ENCODE measurements around the gene ABCD1.
"Not testable (repeated sequence)": the region's sequence is repeated elsewhere in the genome, so short reads cannot be mapped to it uniquely, and the experiment has no call there.

The ABCD1 gene

DNA sequence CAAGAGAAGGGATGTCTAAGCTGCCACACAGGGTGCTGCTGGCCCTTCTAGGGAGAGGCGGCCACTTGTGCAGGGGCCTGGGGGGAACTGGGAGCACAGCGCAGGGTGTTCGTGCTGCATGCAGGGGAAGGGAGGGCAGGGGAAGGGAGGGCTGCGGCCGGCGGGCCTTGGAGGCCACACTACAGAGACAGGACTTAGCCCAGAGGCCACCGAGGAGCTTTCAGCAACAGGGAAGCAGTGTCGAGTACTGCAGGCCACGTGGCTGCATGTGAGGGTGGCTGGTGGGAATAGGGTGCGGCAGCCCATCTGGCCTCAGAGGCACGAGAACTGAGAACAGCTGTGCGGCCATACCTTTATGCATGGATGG is 20.4 kb downstream of the ABCD1 start:
- H3K4me3 ChIP-seq (ENCODE audit: low read depth, low read length); H3K27ac ChIP-seq (ENCODE audit: extremely low read depth, low read depth, low read length); POLR2A ChIA-PET; H3K36me3 ChIP-seq (ENCODE audit: control insufficient read depth in 2 of 2, insufficient read depth in 1 of 2, low read length in 2 of 2); H3K4me1 ChIP-seq (ENCODE audit: control insufficient read depth, insufficient read depth, low read length); H3K9me3 ChIP-seq (ENCODE audit: control insufficient read depth, insufficient read depth, low read depth, low read length): not testable (repeated sequence)
- CTCF ChIA-PET = interaction anchor here (0.6 kb wide), 1 partner anchor 179 kb away, joined by 3 read pairs; no protein-coding TSS in a partner anchor

- TF ChIP-seq ZBTB1 (tag by site-specific recombination; IDR thresholded peaks at IDR 0.05) (no peak), ZNF114 (tag by site-specific recombination; IDR thresholded peaks at IDR 0.05) (no peak), KLF9 (tag by site-specific recombination; IDR thresholded peaks at IDR 0.05; ENCODE audit: low read depth) (no peak), ZNF394 (tag by site-specific recombination; IDR thresholded peaks at IDR 0.05; ENCODE audit: borderline replicate concordance) (no peak), KLF8 (tag by site-specific recombination; IDR thresholded peaks at IDR 0.05) (no peak), ZNF423 (tag by site-specific recombination; IDR thresholded peaks at IDR 0.05) (no peak), SP7 (tag by site-specific recombination; IDR thresholded peaks at IDR 0.05) (no peak), ZNF561 (tag by site-specific recombination; IDR thresholded peaks at IDR 0.05; ENCODE audit: borderline replicate concordance) (no peak), SP2 (tag by site-specific recombination; IDR thresholded peaks at IDR 0.05) (no peak), ZNF473 (tag by site-specific recombination; IDR thresholded peaks at IDR 0.05) (no peak), ZNF121 (tag by site-specific recombination; IDR thresholded peaks at IDR 0.05) (no peak), HOXD13 (CRISPR knock-in tag; IDR thresholded peaks at IDR 0.05; ENCODE audit: borderline replicate concordance) (no peak), ZSCAN5A (tag by site-specific recombination; IDR thresholded peaks at IDR 0.05) (no peak), ZNF391 (tag by site-specific recombination; IDR thresholded peaks at IDR 0.05; ENCODE audit: borderline replicate concordance, low read depth) (no peak), ZNF274 (IDR thresholded peaks at IDR 0.05; ENCODE audit: low read length) (no peak), ZNF274 (tag by site-specific recombination; IDR thresholded peaks at IDR 0.05; ENCODE audit: borderline replicate concordance) (no peak), PRDM4 (tag by site-specific recombination; IDR thresholded peaks at IDR 0.05) (no peak), ZNF2 (tag by site-specific recombination; IDR thresholded peaks at IDR 0.05) (no peak)
- CTCF ChIA-PET = no interaction called here
- no peaks in the 10 kb centered on the region for H3K9me3 ChIP-seq (ENCODE audit: control insufficient read depth, insufficient read depth, low read depth, low read length)
- H3K4me1 ChIP-seq (ENCODE audit: control insufficient read depth, insufficient read depth, low read length) = no peaks in the 10 kb centered on the region
- H3K27ac ChIP-seq (ENCODE audit: extremely low read depth, low read depth, low read length) = no peak overlapping the region
- POLR2A ChIA-PET = no interaction called here
- H3K36me3 ChIP-seq (ENCODE audit: control insufficient read depth in 2 of 2, insufficient read depth in 1 of 2, low read length in 2 of 2) = no peaks in the 10 kb centered on the region
- no peak overlapping the region for H3K4me3 ChIP-seq (ENCODE audit: low read depth, low read length)
Measured at GRCh38 chrX:153746359-153746758, 21.7 kb downstream of the ABCD1 start.

DNA sequence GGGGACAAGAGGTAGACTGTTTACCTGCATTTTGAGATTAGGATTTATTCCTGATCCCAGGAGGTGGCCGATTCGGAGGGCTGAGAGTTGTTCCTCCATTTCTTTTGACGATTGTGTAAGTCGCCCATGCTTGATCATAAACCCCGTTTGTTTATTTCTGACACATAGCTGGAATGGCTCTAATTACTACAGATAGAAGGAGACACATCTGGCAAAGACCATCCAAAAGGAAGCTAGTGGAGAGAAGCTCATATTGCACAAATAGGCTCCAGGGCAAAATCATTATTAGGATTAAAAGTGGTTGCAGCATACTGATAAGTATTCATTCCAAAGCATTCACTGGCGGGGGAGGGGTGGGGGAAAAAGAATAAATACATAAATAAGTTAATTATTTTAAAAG is 22.3 kb downstream of the ABCD1 start:
- H3K4me3 ChIP-seq (ENCODE audit: low read depth, low read length); H3K36me3 ChIP-seq (ENCODE audit: control insufficient read depth in 2 of 2, insufficient read depth in 1 of 2, low read length in 2 of 2); H3K9me3 ChIP-seq (ENCODE audit: control insufficient read depth, insufficient read depth, low read depth, low read length); H3K27ac ChIP-seq (ENCODE audit: extremely low read depth, low read depth, low read length); H3K4me1 ChIP-seq (ENCODE audit: control insufficient read depth, insufficient read depth, low read length); POLR2A ChIA-PET; CTCF ChIA-PET: not testable (repeated sequence)

Measured in HEK293 (cell line).